Right lobe of liver (tissue), 6 donors: ENCODE results near the gene OR7D2. TPM values are rescaled to one million over a fixed set of nuclear protein-coding genes. Genes with fewer than 3 reads are reported as not detected.

ENCODE experiments used
- ATAC-seq, 4 donors: fragments of 200-7000 bp; cut with Tn5 transposase; one replicate each; pipeline ENCODE4 v1.9.1; 2020; ENCODE audit warnings: mild to moderate bottlenecking in 4 of 4, moderate library complexity in 4 of 4
- DNase-seq, 3 donors: peaks; one replicate each; pipeline ENCODE4 v3.0.0-alpha.2; 2020
- H3K27ac ChIP-seq, 3 donors: fragments of 200-600 bp; one replicate each; pipeline ENCODE4 v1.8.0; 2022
- H3K27me3 ChIP-seq, 2 donors: fragments of 200-600 bp; one replicate each; pipeline ENCODE4 v1.8.0; 2022
- H3K36me3 ChIP-seq, 4 donors: fragments of 200-600 bp; sonication (generic) in 1 of 4; one replicate each; pipeline versions ENCODE4 v1.5.1 to v1.8.0; 2017 to 2022; ENCODE audit warnings: control low read depth in 1 of 4
- H3K4me1 ChIP-seq, 4 donors: fragments of 200-600 bp; sonication (generic) in 1 of 4; one replicate each; pipeline versions ENCODE4 v1.5.1 to v1.8.0; 2017 to 2022; ENCODE audit warnings: control low read depth in 1 of 4
- H3K4me3 ChIP-seq, 3 donors: fragments of 200-600 bp; one replicate each; pipeline ENCODE4 v1.8.0; 2022
- H3K9me3 ChIP-seq, 4 donors: fragments of 200-600 bp; sonication (generic) in 1 of 4; one replicate each; pipeline versions ENCODE4 v1.5.1 to v1.8.0; 2017 to 2022; ENCODE audit warnings: control low read depth in 1 of 4
- POLR2A ChIP-seq: fragments of 450-650 bp; IDR thresholded peaks from one replicate; pipeline ENCODE4 v1.6.1; 2017; ENCODE audit warnings: antibody characterized with exemption, mild to moderate bottlenecking
- WGBS: methylation state at CpG from one replicate; pipeline ENCODE4 v1.1.6; 2018; ENCODE audit warnings: low coverage, low lambda C conversion rate; ENCODE audit not compliant: insufficient coverage; ENCODE audit errors: missing lambda C conversion rate; 5-methylcytosine and 5-hydroxymethylcytosine counted together
- intact Hi-C, 2 donors: fragments of 100-400 bp; cut with DNase I; formaldehyde crosslinking; loops; one replicate each; pipeline versions ENCODE4 v1.11.2 to v1.14.1; 2022
- total RNA-seq, 6 experiments: library from RNA; depleted of rRNA in 2 of 6; stranded (reverse); fragments of >200 nt in 2 of 6; fragmentation: NEBNext Ultra II Directional in 3 of 6; extraction: Animal tissue kit (Norgen Biotek cat#: 25700) in 3 of 6; gene quantifications; one replicate each; pipeline versions ENCODE4 v1.1.0 to v1.2.4, GENCODE V29; 2016 to 2023
- TF ChIP-seq, protein P1 (sequence below), 4 donors: fragments of 200-600 bp in 3 of 4; fragments of 450-650 bp in 1 of 4; IDR thresholded peaks; one replicate each; pipeline versions ENCODE4 v1.5.1 to v1.8.0; 2016 to 2022; ENCODE audit warnings: antibody characterized with exemption in 4 of 4, mild to moderate bottlenecking in 2 of 4
- donor health status: DM: no; HTN: yes; CAD: no.
- donor health status: DM: no; HTN: no; CAD: no.
- donor health status: DM: no; HTN: no; CAD: no.
- donor health status: DM: no; HTN: yes; CAD: no.
- donor health status: DM: no; HTN: yes; CAD: no.

The OR7D2 gene
- total RNA-seq, 6 experiments from 2014 or later: 0.09 TPM; not detected in 5

DNA sequence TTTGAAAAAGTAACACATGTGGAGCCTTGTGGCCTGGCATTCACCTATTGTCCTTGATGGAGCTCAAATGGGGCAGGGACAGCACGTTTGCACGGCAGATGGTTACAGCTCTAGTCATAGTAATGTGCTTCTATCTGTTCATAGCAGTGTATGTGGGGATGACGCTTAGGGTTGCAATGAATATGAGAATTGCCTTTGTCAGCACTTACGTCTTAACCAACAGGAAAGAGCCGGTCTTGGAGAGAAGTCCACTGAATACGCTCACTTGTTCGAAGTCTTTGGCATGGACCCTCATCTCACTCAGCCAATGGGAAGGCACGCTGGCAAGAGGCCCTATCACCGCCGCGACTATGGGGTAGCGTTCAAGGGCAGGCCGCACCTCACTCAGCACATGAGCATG lies 18.9 kb upstream of the OR7D2 start:
- Histone ChIP-seq H3K27ac (no peak overlapping the region), H3K27me3 (no peaks in the 10 kb centered on the region), H3K4me1 (no peaks in the 10 kb centered on the region), H3K36me3 (peaks cover 0 to 79% (median 51%) of the 10 kb centered on the region in 4 donors), H3K9me3 (peaks cover 0 to 8% (median 6%) of the 10 kb centered on the region in 4 donors), H3K4me3 (no peak overlapping the region)
- DNase-seq: no peak
- no peak for ATAC-seq
- TF ChIP-seq, protein P1, sequence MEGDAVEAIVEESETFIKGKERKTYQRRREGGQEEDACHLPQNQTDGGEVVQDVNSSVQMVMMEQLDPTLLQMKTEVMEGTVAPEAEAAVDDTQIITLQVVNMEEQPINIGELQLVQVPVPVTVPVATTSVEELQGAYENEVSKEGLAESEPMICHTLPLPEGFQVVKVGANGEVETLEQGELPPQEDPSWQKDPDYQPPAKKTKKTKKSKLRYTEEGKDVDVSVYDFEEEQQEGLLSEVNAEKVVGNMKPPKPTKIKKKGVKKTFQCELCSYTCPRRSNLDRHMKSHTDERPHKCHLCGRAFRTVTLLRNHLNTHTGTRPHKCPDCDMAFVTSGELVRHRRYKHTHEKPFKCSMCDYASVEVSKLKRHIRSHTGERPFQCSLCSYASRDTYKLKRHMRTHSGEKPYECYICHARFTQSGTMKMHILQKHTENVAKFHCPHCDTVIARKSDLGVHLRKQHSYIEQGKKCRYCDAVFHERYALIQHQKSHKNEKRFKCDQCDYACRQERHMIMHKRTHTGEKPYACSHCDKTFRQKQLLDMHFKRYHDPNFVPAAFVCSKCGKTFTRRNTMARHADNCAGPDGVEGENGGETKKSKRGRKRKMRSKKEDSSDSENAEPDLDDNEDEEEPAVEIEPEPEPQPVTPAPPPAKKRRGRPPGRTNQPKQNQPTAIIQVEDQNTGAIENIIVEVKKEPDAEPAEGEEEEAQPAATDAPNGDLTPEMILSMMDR (IDR thresholded peaks at IDR 0.05): no peak
- TF ChIP-seq POLR2A: no peak
- intact Hi-C loops: no loop called here
- WGBS: 100% methylated on average over 4 of the region's 13 CpGs

DNA sequence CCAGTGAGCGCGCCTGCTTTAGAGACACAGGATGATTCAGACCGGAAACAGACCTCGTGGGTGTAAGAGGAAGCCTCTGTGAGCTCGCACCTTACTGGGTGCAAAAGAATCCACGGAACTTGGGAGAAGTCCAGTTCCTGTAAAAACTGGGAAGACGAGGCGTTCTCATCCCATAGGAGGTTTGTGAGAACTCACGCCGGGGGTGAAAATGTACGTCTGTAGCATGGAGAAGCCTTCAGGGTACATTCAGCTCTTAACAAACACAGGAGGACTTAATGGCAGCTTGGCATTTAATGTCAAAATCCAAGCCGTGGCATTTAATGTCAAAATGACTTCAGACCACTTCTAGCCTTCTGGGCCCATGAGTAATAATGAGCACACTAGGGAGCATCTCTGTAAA lies 17.4 kb upstream of the OR7D2 start:
- Histone ChIP-seq H3K9me3 (peaks cover 0 to 8% (median 6%) of the 10 kb centered on the region in 4 donors), H3K27ac (no peak overlapping the region), H3K36me3 (peaks cover 0 to 68% (median 47%) of the 10 kb centered on the region in 4 donors), H3K4me1 (no peaks in the 10 kb centered on the region), H3K27me3 (no peaks in the 10 kb centered on the region), H3K4me3 (no peak overlapping the region)
- ATAC-seq (no peak), DNase-seq (no peak)
- 94% methylated on average over 5 of the region's 12 CpGs for WGBS
- intact Hi-C loops: no loop called here
- TF ChIP-seq, protein P1 (IDR thresholded peaks at IDR 0.05): no peak
- no peak for TF ChIP-seq POLR2A

DNA sequence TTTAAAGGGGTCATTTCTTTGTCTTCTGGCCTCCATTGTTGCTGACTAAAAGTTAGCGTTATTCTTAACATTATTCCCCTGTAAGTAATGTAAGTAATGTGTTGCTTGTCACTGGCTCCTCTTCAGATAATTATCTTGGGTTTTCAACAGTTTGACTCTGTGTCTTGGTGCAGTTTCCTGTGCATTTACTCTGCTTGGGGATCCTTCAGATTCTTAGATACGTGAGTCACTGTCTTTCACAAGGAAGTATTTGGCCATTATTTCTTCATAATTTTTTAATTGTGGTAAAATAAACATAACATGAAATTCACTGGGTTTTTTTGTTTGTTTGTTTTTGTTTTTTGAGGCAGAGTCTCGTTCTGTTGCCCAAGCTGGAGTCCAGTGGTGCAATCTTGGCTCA lies 13.5 kb upstream of the OR7D2 start:
- intact Hi-C loops: no loop called here
- H3K27me3 ChIP-seq: no peaks in the 10 kb centered on the region
- peaks cover 0 to 32% (median 20%) of the 10 kb centered on the region in 4 donors for H3K36me3 ChIP-seq
- no peak overlapping the region for H3K4me3 ChIP-seq
- no peak overlapping the region for H3K27ac ChIP-seq
- peaks cover 0 to 8% (median 3%) of the 10 kb centered on the region in 4 donors for H3K9me3 ChIP-seq
- no peaks in the 10 kb centered on the region for H3K4me1 ChIP-seq
- ATAC-seq: no peak
- no peak for DNase-seq
- no peak for TF ChIP-seq POLR2A
- TF ChIP-seq, protein P1 (IDR thresholded peaks at IDR 0.05): no peak
- 90% methylated on average over 3 of the region's 3 CpGs for WGBS

- Histone ChIP-seq H3K4me3 (no peak overlapping the region), H3K4me1 (no peaks in the 10 kb centered on the region), H3K27ac (no peak overlapping the region), H3K27me3 (no peaks in the 10 kb centered on the region), H3K9me3 (peaks cover 0 to 5% (median 0%) of the 10 kb centered on the region in 4 donors), H3K36me3 (peaks cover 0 to 16% (median 9%) of the 10 kb centered on the region in 4 donors)
- WGBS: 84% methylated on average over 4 of the region's 4 CpGs
- TF ChIP-seq POLR2A: no peak
- TF ChIP-seq, protein P1 (IDR thresholded peaks at IDR 0.05): no peak
- DNase-seq (no peak), ATAC-seq (no peak)
- intact Hi-C loops: no loop called here
Observed at GRCh38 chr19:9166846-9167245, 11.9 kb upstream of the OR7D2 start.
